H9 (cell line): Measurements from ENCODE around the gene ZBTB7A. TPM values are rescaled to one million over a fixed set of nuclear protein-coding genes. Genes with fewer than 3 reads are reported as not detected.

ENCODE experiments used
- DNase-seq: peaks from one replicate; pipeline ENCODE4 v3.0.0-alpha.2; 2017
- H2AFZ ChIP-seq: one replicate; pipeline ENCODE4 v1.6.1; 2013; ENCODE audit warnings: mild to moderate bottlenecking, low read length, control low read depth, moderate library complexity
- H2AK5ac ChIP-seq: 2 replicates; pipeline ENCODE4 v1.6.1; 2013; ENCODE audit warnings: low read length, control low read depth, mixed read lengths; ENCODE audit not compliant: insufficient read length
- H2BK120ac ChIP-seq: one replicate; pipeline ENCODE4 v1.6.1; 2013; ENCODE audit warnings: low read depth, mild to moderate bottlenecking, low read length, control low read depth, inconsistent platforms; ENCODE audit not compliant: poor library complexity, severe bottlenecking
- H2BK12ac ChIP-seq: 2 replicates; pipeline ENCODE4 v1.6.1; 2013; ENCODE audit warnings: low read length, control low read depth, mixed read lengths, low read depth; ENCODE audit not compliant: insufficient read length
- H2BK15ac ChIP-seq: 2 replicates; pipeline ENCODE4 v1.6.1; 2013; ENCODE audit warnings: low read depth, low read length, control low read depth
- H2BK20ac ChIP-seq: one replicate; pipeline ENCODE4 v1.6.1; 2013; ENCODE audit warnings: low read depth, mild to moderate bottlenecking, low read length, control low read depth, inconsistent platforms; ENCODE audit not compliant: poor library complexity, severe bottlenecking
- H2BK5ac ChIP-seq: 2 replicates; pipeline ENCODE4 v1.6.1; 2013; ENCODE audit warnings: low read length, control low read depth, mixed read lengths; ENCODE audit not compliant: insufficient read length
- H3K14ac ChIP-seq: 2 replicates; pipeline ENCODE4 v1.6.1; 2013; ENCODE audit warnings: low read length, control low read depth; ENCODE audit not compliant: insufficient read depth
- H3K18ac ChIP-seq: 2 replicates; pipeline ENCODE4 v1.6.1; 2013; ENCODE audit warnings: low read depth, mild to moderate bottlenecking, mixed read lengths, low read length, control low read depth; ENCODE audit not compliant: insufficient read length
- H3K23ac ChIP-seq: 2 replicates; pipeline ENCODE4 v1.6.1; 2013; ENCODE audit warnings: low read length, control low read depth, mixed read lengths, low read depth; ENCODE audit not compliant: insufficient read length
- H3K23me2 ChIP-seq: 2 replicates; pipeline ENCODE4 v1.6.1; 2013; ENCODE audit warnings: low read depth, mild to moderate bottlenecking, mixed read lengths, low read length, control low read depth; ENCODE audit not compliant: insufficient read length, poor library complexity, severe bottlenecking
- H3K27ac ChIP-seq: 2 replicates; pipeline ENCODE4 v1.5.1; 2013; ENCODE audit warnings: low read length, control low read depth, mixed read lengths, low read depth; ENCODE audit not compliant: insufficient read length
- H3K27me3 ChIP-seq: 2 replicates; pipeline ENCODE4 v1.6.1; 2013; ENCODE audit warnings: low read length, control low read depth, inconsistent platforms; ENCODE audit not compliant: insufficient read depth
- H3K4ac ChIP-seq: 2 replicates; pipeline ENCODE4 v1.6.1; 2013; ENCODE audit warnings: low read depth, mild to moderate bottlenecking, control low read depth, inconsistent platforms, low read length, moderate library complexity
- H3K4me1 ChIP-seq: 2 replicates; pipeline ENCODE4 v1.6.1; 2013; ENCODE audit warnings: low read length, control low read depth, inconsistent platforms; ENCODE audit not compliant: insufficient read depth
- H3K4me2 ChIP-seq: 2 replicates; pipeline ENCODE4 v1.6.1; 2013; ENCODE audit warnings: low read length, control low read depth, mixed read lengths; ENCODE audit not compliant: insufficient read length, insufficient read depth
- H3K56ac ChIP-seq: 2 replicates; pipeline ENCODE4 v1.6.1; 2013; ENCODE audit warnings: low read depth, mild to moderate bottlenecking, mixed read lengths, low read length, control low read depth; ENCODE audit not compliant: insufficient read length
- H3K79me1 ChIP-seq: 2 replicates; pipeline ENCODE4 v1.6.1; 2013; ENCODE audit warnings: low read depth, mild to moderate bottlenecking, moderate library complexity, low read length, control low read depth, inconsistent platforms; ENCODE audit not compliant: insufficient read depth, poor library complexity, severe bottlenecking
- H3K79me2 ChIP-seq: 2 replicates; pipeline ENCODE4 v1.6.1; 2013; ENCODE audit warnings: low read length, control low read depth, inconsistent platforms; ENCODE audit not compliant: insufficient read depth
- H3K9ac ChIP-seq: 2 replicates; pipeline ENCODE4 v1.6.1; 2013; ENCODE audit warnings: low read length, control low read depth, mixed read lengths; ENCODE audit not compliant: insufficient read length; ENCODE audit errors: extremely low read depth
- H3K9me3 ChIP-seq: one replicate; pipeline ENCODE4 v1.6.1; 2013; ENCODE audit warnings: low read depth, low read length, inconsistent platforms; ENCODE audit not compliant: control insufficient read depth
- H3T11ph ChIP-seq: one replicate; pipeline ENCODE4 v1.6.1; 2013; ENCODE audit warnings: mild to moderate bottlenecking, low read length, control low read depth, inconsistent platforms
- H4K20me1 ChIP-seq: one replicate; pipeline ENCODE4 v1.6.1; 2013; ENCODE audit not compliant: control insufficient read depth, insufficient read length, insufficient read depth
- H4K5ac ChIP-seq: 2 replicates; pipeline ENCODE4 v1.6.1; 2013; ENCODE audit warnings: low read depth, mild to moderate bottlenecking, mixed read lengths, low read length, control low read depth; ENCODE audit not compliant: insufficient read length
- H4K8ac ChIP-seq: replicated peaks from 2 replicates; pipeline ENCODE4 v1.6.1; 2013; ENCODE audit warnings: low read length, control low read depth, mixed read lengths, low read depth; ENCODE audit not compliant: insufficient read length
- H4K91ac ChIP-seq: 2 replicates; pipeline ENCODE4 v1.6.1; 2013; ENCODE audit warnings: low read depth, mild to moderate bottlenecking, moderate library complexity, mixed read lengths, low read length, control low read depth; ENCODE audit not compliant: insufficient read length
- H3K27ac Mint-ChIP-seq, 3 experiments: 2 replicates in 2 of 3; 3 replicates in 1 of 3; pipeline ENCODE4 v1.8.0; 2020 to 2021; ENCODE audit warnings: mixed read lengths in 3 of 3, mild to moderate bottlenecking in 1 of 3, moderate library complexity in 1 of 3
- H3K27me3 Mint-ChIP-seq: 2 replicates; pipeline ENCODE4 v1.8.0; 2021; ENCODE audit warnings: low read depth, mild to moderate bottlenecking, moderate library complexity, mixed read lengths
- H3K36me3 Mint-ChIP-seq, 3 experiments: 2 replicates in 2 of 3; 3 replicates in 1 of 3; pipeline ENCODE4 v1.8.0; 2020 to 2021; ENCODE audit warnings: low read depth in 3 of 3, mixed read lengths in 3 of 3; ENCODE audit not compliant: insufficient read depth in 1 of 3
- H3K4me1 Mint-ChIP-seq, 2 experiments: 2 replicates each; pipeline ENCODE4 v1.8.0; 2020; ENCODE audit warnings: mixed read lengths in 2 of 2
- H3K4me3 Mint-ChIP-seq, 2 experiments: 2 replicates in 1 of 2; 3 replicates in 1 of 2; pipeline ENCODE4 v1.8.0; 2020 to 2021; ENCODE audit warnings: mild to moderate bottlenecking in 2 of 2, mixed read lengths in 2 of 2, moderate library complexity in 1 of 2
- H3K9me3 Mint-ChIP-seq, 2 experiments: 2 replicates in 1 of 2; 3 replicates in 1 of 2; pipeline ENCODE4 v1.8.0; 2020; ENCODE audit warnings: mild to moderate bottlenecking in 2 of 2, mixed read lengths in 2 of 2, moderate library complexity in 1 of 2
- CTCF ChIP-seq: fragments of 200-600 bp; sonication (generic); conservative IDR thresholded peaks from 3 replicates; pipeline ENCODE4 v1.8.0; 2021; ENCODE audit warnings: antibody characterized with exemption, mild to moderate bottlenecking
- WGBS: extraction: QIAGEN DNeasy Blood & Tissue Kit; methylation state at CpG from one replicate; pipeline ENCODE4 v1.1.7; 2013; ENCODE audit warnings: missing lambda C conversion rate, low lambda C conversion rate, mixed read lengths; ENCODE audit not compliant: insufficient read length; ENCODE audit errors: extremely low coverage; 5-methylcytosine and 5-hydroxymethylcytosine counted together
- total RNA-seq: library from RNA; stranded (reverse); gene quantifications from 2 replicates; pipeline ENCODE4 v1.2.1, GENCODE V29; 2021

ZBTB7A gene
- total RNA-seq, 1 experiment from 2014 or later, result 24.9 TPM

GRCh38 chr19:4075373-4075772 lies 8.7 kb upstream of the ZBTB7A start:
- Histone ChIP-seq H4K91ac (no peak overlapping the region), H2AFZ (no peak overlapping the region)
- no CpG with 5 or more reads among the region's 9 CpGs for WGBS

More at GRCh38 chr19:4075373-4075772, 8.7 kb upstream of the ZBTB7A start:
- no peak overlapping the region for H2AK5ac ChIP-seq
- H2BK20ac ChIP-seq, result no peak overlapping the region
- no peaks in the 10 kb centered on the region for H3K36me3 Mint-ChIP-seq
- no peak for TF ChIP-seq CTCF
- H2BK12ac ChIP-seq, result no peak overlapping the region
- H3K79me1 ChIP-seq, result no peaks in the 10 kb centered on the region
- no peaks in the 10 kb centered on the region for H3K79me2 ChIP-seq
- no peak overlapping the region for H2BK15ac ChIP-seq
- H3K4me1 ChIP-seq, result peaks cover 5% of the 10 kb centered on the region; the same call in 1 of the 2 replicates
- no peak overlapping the region for H3K14ac ChIP-seq
- no peak overlapping the region for H3K9ac ChIP-seq
- no peak overlapping the region for H3T11ph ChIP-seq
- no peak overlapping the region for H3K4ac ChIP-seq
- H3K4me1 Mint-ChIP-seq, result peaks cover 8 to 24% of the 10 kb centered on the region in 2 experiments
- no peaks in the 10 kb centered on the region for H4K20me1 ChIP-seq
- H3K23me2 ChIP-seq, result peaks cover 4% of the 10 kb centered on the region
- H3K18ac ChIP-seq, result no peak overlapping the region
- no peak overlapping the region for H4K8ac ChIP-seq
- no peak for DNase-seq
- no peak overlapping the region for H3K4me2 ChIP-seq
- H3K27ac Mint-ChIP-seq, result no peak overlapping the region; a peak in 1 of 7 replicates
- no peak overlapping the region for H3K56ac ChIP-seq
- no peaks in the 10 kb centered on the region; a peak in 2 of 5 replicates for H3K9me3 Mint-ChIP-seq
- no peaks in the 10 kb centered on the region for H3K9me3 ChIP-seq
- H3K4me3 Mint-ChIP-seq, result peak overlapping the region in 1 of 2 experiments; percentile 54; a peak in 2 of 5 replicates
- no peak overlapping the region for H3K23ac ChIP-seq
- no peak overlapping the region for H3K27ac ChIP-seq
- H4K5ac ChIP-seq, result no peak overlapping the region
- no peak overlapping the region for H2BK120ac ChIP-seq
- H3K27me3 Mint-ChIP-seq, result peaks cover 12% of the 10 kb centered on the region
- H2BK5ac ChIP-seq, result no peak overlapping the region
- H3K27me3 ChIP-seq, result no peaks in the 10 kb centered on the region
